HepG2 (cell line): ENCODE results near the gene AHCYL1. TPM values are rescaled to one million over a fixed set of nuclear protein-coding genes. Genes with fewer than 3 reads are reported as not detected.

ENCODE experiments used
- ATAC-seq: fragments of 200-7000 bp; cut with Tn5 transposase; 3 replicates; pipeline ENCODE4 v1.9.1; 2020; ENCODE audit warnings: mild to moderate bottlenecking, moderate library complexity
- BruUV-seq: library from RNA; stranded (reverse); fragments of 400-500 nt; replicated peaks from 2 replicates; lab custom pipeline; 2021; lab: Mats Ljungman, UMichigan
- CTCF ChIA-PET: fragments of 300-600 bp; formaldehyde crosslinking; extraction: SDS; loops from one replicate; lab custom pipeline; 2021; ENCODE audit warnings: low total read pairs, inconsistent platforms, low intra/inter-chr PET ratio; lab: Yijun Ruan, JAX
- POLR2A ChIA-PET: fragments of 350-600 bp; sonication (Branson Sonifier 250); formaldehyde crosslinking; loops from one replicate; lab custom pipeline; 2020; ENCODE audit warnings: antibody characterized with exemption, inconsistent platforms; lab: Yijun Ruan, JAX
- DNase-seq: peaks from one replicate; pipeline ENCODE4 v3.0.0-alpha.2; 2015; ENCODE audit warnings: low spot score
- FAIRE-seq: peaks from 3 replicates; lab custom pipeline; 2011; peaks lifted over from hg19 to GRCh38; lab: Jason Lieb, UNC
- H2AFZ ChIP-seq: one replicate; pipeline ENCODE4 v1.6.1; 2011; ENCODE audit warnings: low read length, inconsistent platforms
- H3K27ac ChIP-seq: fragments of 300-600 bp; 3 replicates; pipeline ENCODE4 v1.8.0; 2011; ENCODE audit warnings: mixed run types, mild to moderate bottlenecking, mixed read lengths, low read length, inconsistent platforms; ENCODE audit not compliant: insufficient read depth; ENCODE audit errors: extremely low read length
- H3K27me3 ChIP-seq, 2 experiments: fragments of 200-600 bp in 1 of 2; 2 replicates in 1 of 2; 3 replicates in 1 of 2; pipeline versions ENCODE4 v1.6.0 to v1.8.0; 2011; ENCODE audit warnings: low read length in 2 of 2, mild to moderate bottlenecking in 2 of 2, moderate library complexity in 2 of 2, inconsistent platforms in 1 of 2; ENCODE audit not compliant: insufficient read depth in 2 of 2, control insufficient read depth in 1 of 2
- H3K36me3 ChIP-seq, 2 experiments: fragments of 200-600 bp in 1 of 2; replicated peaks in 1 of 2; 2 replicates in 1 of 2; 3 replicates in 1 of 2; pipeline versions ENCODE4 v1.5.1 to v1.8.0; 2011; ENCODE audit warnings: low read length in 2 of 2, inconsistent platforms in 1 of 2; ENCODE audit not compliant: insufficient read depth in 2 of 2, control insufficient read depth in 1 of 2
- H3K4me1 ChIP-seq: 2 replicates; pipeline ENCODE4 v1.5.1; 2012; ENCODE audit warnings: low read length, inconsistent platforms; ENCODE audit not compliant: insufficient read depth
- H3K4me2 ChIP-seq: 2 replicates; pipeline ENCODE4 v1.6.0; 2011; ENCODE audit warnings: low read depth, low read length, inconsistent platforms
- H3K4me3 ChIP-seq, 3 experiments: fragments of 200-600 bp in 1 of 3; sonication (generic), shearing (Covaris generic) in 1 of 3; replicated peaks in 1 of 3; 2 replicates each; pipeline ENCODE4 v1.5.1; 2011 to 2016; ENCODE audit warnings: low read length in 3 of 3, inconsistent platforms in 2 of 3, low read depth in 2 of 3, mild to moderate bottlenecking in 2 of 3, control low read depth in 1 of 3, mixed read lengths in 1 of 3; ENCODE audit not compliant: insufficient read depth in 1 of 3
- H3K79me2 ChIP-seq: one replicate; pipeline ENCODE4 v1.6.1; 2011; ENCODE audit warnings: low read length, inconsistent platforms; ENCODE audit not compliant: insufficient read depth
- H3K9ac ChIP-seq: 2 replicates; pipeline ENCODE4 v1.6.0; 2011; ENCODE audit warnings: mild to moderate bottlenecking, low read depth, low read length, inconsistent platforms; ENCODE audit not compliant: insufficient read depth
- H3K9me3 ChIP-seq: 2 replicates; pipeline ENCODE4 v1.5.1; 2012; ENCODE audit warnings: mild to moderate bottlenecking, low read length
- H4K20me1 ChIP-seq: 2 replicates; pipeline ENCODE4 v1.6.0; 2011; ENCODE audit warnings: inconsistent platforms, mild to moderate bottlenecking, low read length, moderate library complexity; ENCODE audit not compliant: insufficient read depth
- FOXM1 ChIP-seq: sonication (generic); formaldehyde crosslinking; IDR thresholded peaks from 2 replicates; pipeline ENCODE4 v1.5.0; 2020; ENCODE audit warnings: missing genetic modification reagents
- KDM6A ChIP-seq: IDR thresholded peaks from 2 replicates; pipeline ENCODE4 v1.6.1; 2016; ENCODE audit warnings: low read depth
- NFKB2 ChIP-seq: sonication (generic); formaldehyde crosslinking; IDR thresholded peaks from 2 replicates; pipeline ENCODE4 v1.4.0; 2020; ENCODE audit warnings: missing genetic modification reagents, borderline replicate concordance
- PAWR ChIP-seq: sonication (generic); formaldehyde crosslinking; IDR thresholded peaks from 2 replicates; pipeline ENCODE4 v1.4.0; 2020; ENCODE audit warnings: missing genetic modification reagents, mild to moderate bottlenecking, borderline replicate concordance
- PITX1 ChIP-seq: sonication (generic); formaldehyde crosslinking; IDR thresholded peaks from 2 replicates; pipeline ENCODE4 v1.5.1; 2020; ENCODE audit warnings: mild to moderate bottlenecking, missing genetic modification reagents
- PLRG1 ChIP-seq: fragments of 450-650 bp; conservative IDR thresholded peaks from 2 replicates; pipeline ENCODE4 v1.6.1; 2016
- REL ChIP-seq: sonication (generic); formaldehyde crosslinking; conservative IDR thresholded peaks from 2 replicates; pipeline ENCODE4 v1.8.0; 2022; ENCODE audit warnings: mild to moderate bottlenecking, missing genetic modification reagents, moderate library complexity
- THAP11 ChIP-seq: IDR thresholded peaks from 2 replicates; pipeline ENCODE4 v1.6.1; 2016; ENCODE audit warnings: missing biosample characterization, missing genetic modification reagents
- TRIM24 ChIP-seq: sonication (generic); formaldehyde crosslinking; IDR thresholded peaks from 2 replicates; pipeline ENCODE4 v1.8.0; 2022; ENCODE audit warnings: mild to moderate bottlenecking, missing genetic modification reagents
- ZBTB7B ChIP-seq: sonication (generic); formaldehyde crosslinking; IDR thresholded peaks from 2 replicates; pipeline ENCODE4 v1.4.0; 2020; ENCODE audit warnings: missing genetic modification reagents
- ZNF354B ChIP-seq: sonication (generic); formaldehyde crosslinking; IDR thresholded peaks from 2 replicates; pipeline ENCODE4 v1.8.0; 2022; ENCODE audit warnings: mild to moderate bottlenecking, missing genetic modification reagents
- ZNF652 ChIP-seq: IDR thresholded peaks from 2 replicates; pipeline ENCODE4 v1.6.1; 2016; ENCODE audit warnings: low read depth, borderline replicate concordance
- ZNF878 ChIP-seq: sonication (generic); formaldehyde crosslinking; IDR thresholded peaks from 2 replicates; pipeline ENCODE4 v1.8.1; 2023; ENCODE audit warnings: mild to moderate bottlenecking, missing genetic modification reagents, moderate library complexity
- WGBS: methylation state at CpG from one replicate; pipeline ENCODE4 v1.1.6; 2017; ENCODE audit warnings: low lambda C conversion rate; 5-methylcytosine and 5-hydroxymethylcytosine counted together
- in situ Hi-C: cut with HindIII; loops from 2 replicates; pipeline ENCODE4 v1.10.0; 2017; ENCODE audit warnings: low pct_unique_long_range_greater_than_20kb; ENCODE audit not compliant: extremely low pct_ligation_motif_present
- intact Hi-C: fragments of 100-400 bp; cut with micrococcal nuclease; formaldehyde crosslinking; loops from one replicate; pipeline ENCODE4 v1.10.0; 2022; ENCODE audit not compliant: unreplicated experiment
- polyA plus RNA-seq, 8 experiments: library from polyadenylated mRNA; depleted of rRNA in 3 of 8; stranded (reverse) in 7 of 8; unstranded in 1 of 8; fragments of >200 nt; fragmentation: Illumina TruSeq in 4 of 8; extraction: Trizol in 4 of 8; gene quantifications; 2 replicates each; pipeline versions ENCODE4 v1.2.1 to v1.2.3, GENCODE V29; 2011 to 2016; ENCODE audit warnings: low read depth in 4 of 8, missing spikeins in 1 of 8, mixed read lengths in 1 of 8; ENCODE audit not compliant: insufficient read depth in 1 of 8
- total RNA-seq, 5 experiments: library from RNA; depleted of rRNA; stranded (reverse); fragments of >200 nt; fragmentation: Illumina TruSeq; extraction: Trizol; gene quantifications; 2 replicates each; pipeline ENCODE4 v1.2.3, GENCODE V29; 2016; ENCODE audit warnings: low read depth in 1 of 5
- TF ChIP-seq, protein P1 (sequence below): sonication (generic); formaldehyde crosslinking; IDR thresholded peaks from 2 replicates; pipeline ENCODE4 v1.5.1; 2020; ENCODE audit warnings: missing genetic modification reagents, mild to moderate bottlenecking, borderline replicate concordance
- TF ChIP-seq, protein P2 (sequence below): sonication (generic); formaldehyde crosslinking; IDR thresholded peaks from 2 replicates; pipeline ENCODE4 v1.4.0; 2020; ENCODE audit warnings: missing genetic modification reagents, borderline replicate concordance
- TF ChIP-seq, protein P3 (sequence below): sonication (generic); formaldehyde crosslinking; IDR thresholded peaks from 2 replicates; pipeline ENCODE4 v1.4.0; 2020; ENCODE audit warnings: missing genetic modification reagents

AHCYL1 gene
- total and polyA plus RNA-seq, 2 of the 13 experiments (the other 11 are each of a cell fraction or from before 2014, with no cell fraction given), result 40.9 to 76.3 TPM

GRCh38 chr1:110062612-110063011, 78.0 kb downstream of the AHCYL1 start:
- no peak for ATAC-seq
- in situ Hi-C loops, result no loop called here
- Histone ChIP-seq H3K27ac (no peak overlapping the region), H3K27me3 (no peaks in the 10 kb centered on the region; a peak in 2 of 5 replicates)
- 86% methylated on average over 1 of the region's 2 CpGs for WGBS
- intact Hi-C loops, result no loop called here
- BruUV-seq, result no TSS peak
- no peak for TF ChIP-seq KDM6A (CRISPR knock-in tag)
- TF ChIP-seq ZNF652, result no peak
- TF ChIP-seq FOXM1 (CRISPR knock-in tag), result no peak
- TF ChIP-seq ZBTB7B (CRISPR knock-in tag), result no peak
- TF ChIP-seq, all 625 proteins: peak for 0
- no peak for DNase-seq
- no peak overlapping the region for H3K4me2 ChIP-seq
- no peak for FAIRE-seq
- POLR2A ChIA-PET, result interaction anchor here (1.5 kb wide), 1 partner anchor 15 kb away, joined by 3 read pairs; no protein-coding TSS in a partner anchor
- H3K79me2 ChIP-seq, result no peaks in the 10 kb centered on the region
- H3K4me1 ChIP-seq, result peaks cover 9% of the 10 kb centered on the region
- no peak overlapping the region for H3K9ac ChIP-seq
- no peak overlapping the region for H3K4me3 ChIP-seq
- peaks cover 2 to 4% of the 10 kb centered on the region in 2 experiments; a peak in 1 of 5 replicates for H3K36me3 ChIP-seq
- no peaks in the 10 kb centered on the region for H4K20me1 ChIP-seq
- no peak overlapping the region for H2AFZ ChIP-seq
- H3K9me3 ChIP-seq, result no peaks in the 10 kb centered on the region
- CTCF ChIA-PET, result no interaction called here

- intact Hi-C loops (no loop called here), in situ Hi-C loops (no loop called here)
- Histone ChIP-seq H3K9ac (no peak overlapping the region), H3K27me3 (no peaks in the 10 kb centered on the region; a peak in 2 of 5 replicates), H3K27ac (no peak overlapping the region), H4K20me1 (no peaks in the 10 kb centered on the region), H3K4me3 (no peak overlapping the region), H3K9me3 (no peaks in the 10 kb centered on the region), H3K36me3 (peaks cover 0 to 1% of the 10 kb centered on the region in 2 experiments; a peak in 1 of 5 replicates), H3K4me1 (peaks cover 9% of the 10 kb centered on the region), H3K4me2 (no peak overlapping the region), H3K79me2 (no peaks in the 10 kb centered on the region), H2AFZ (no peak overlapping the region)
- no peak for ATAC-seq
- POLR2A ChIA-PET, result interaction anchor here (1.5 kb wide), 1 partner anchor 14 kb away, joined by 3 read pairs; no protein-coding TSS in a partner anchor
- CTCF ChIA-PET, result no interaction called here
- no peak for FAIRE-seq
- no peak for DNase-seq
- WGBS, result 35% methylated on average over 3 of the region's 4 CpGs
- no TSS peak for BruUV-seq
- TF ChIP-seq TRIM24 (CRISPR knock-in tag) (no peak), ZNF878 (CRISPR knock-in tag) (no peak), PITX1 (CRISPR knock-in tag) (no peak), ZNF354B (CRISPR knock-in tag) (no peak), REL (no peak), THAP11 (CRISPR knock-in tag) (no peak), PAWR (CRISPR knock-in tag) (no peak), NFKB2 (CRISPR knock-in tag) (no peak), PLRG1 (no peak)
- TF ChIP-seq, protein P1, sequence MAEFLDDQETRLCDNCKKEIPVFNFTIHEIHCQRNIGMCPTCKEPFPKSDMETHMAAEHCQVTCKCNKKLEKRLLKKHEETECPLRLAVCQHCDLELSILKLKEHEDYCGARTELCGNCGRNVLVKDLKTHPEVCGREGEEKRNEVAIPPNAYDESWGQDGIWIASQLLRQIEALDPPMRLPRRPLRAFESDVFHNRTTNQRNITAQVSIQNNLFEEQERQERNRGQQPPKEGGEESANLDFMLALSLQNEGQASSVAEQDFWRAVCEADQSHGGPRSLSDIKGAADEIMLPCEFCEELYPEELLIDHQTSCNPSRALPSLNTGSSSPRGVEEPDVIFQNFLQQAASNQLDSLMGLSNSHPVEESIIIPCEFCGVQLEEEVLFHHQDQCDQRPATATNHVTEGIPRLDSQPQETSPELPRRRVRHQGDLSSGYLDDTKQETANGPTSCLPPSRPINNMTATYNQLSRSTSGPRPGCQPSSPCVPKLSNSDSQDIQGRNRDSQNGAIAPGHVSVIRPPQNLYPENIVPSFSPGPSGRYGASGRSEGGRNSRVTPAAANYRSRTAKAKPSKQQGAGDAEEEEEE, result no peak
- TF ChIP-seq, protein P2, sequence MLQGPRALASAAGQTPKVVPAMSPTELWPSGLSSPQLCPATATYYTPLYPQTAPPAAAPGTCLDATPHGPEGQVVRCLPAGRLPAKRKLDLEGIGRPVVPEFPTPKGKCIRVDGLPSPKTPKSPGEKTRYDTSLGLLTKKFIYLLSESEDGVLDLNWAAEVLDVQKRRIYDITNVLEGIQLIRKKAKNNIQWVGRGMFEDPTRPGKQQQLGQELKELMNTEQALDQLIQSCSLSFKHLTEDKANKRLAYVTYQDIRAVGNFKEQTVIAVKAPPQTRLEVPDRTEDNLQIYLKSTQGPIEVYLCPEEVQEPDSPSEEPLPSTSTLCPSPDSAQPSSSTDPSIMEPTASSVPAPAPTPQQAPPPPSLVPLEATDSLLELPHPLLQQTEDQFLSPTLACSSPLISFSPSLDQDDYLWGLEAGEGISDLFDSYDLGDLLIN (CRISPR knock-in tag), result no peak
- TF ChIP-seq, protein P3, sequence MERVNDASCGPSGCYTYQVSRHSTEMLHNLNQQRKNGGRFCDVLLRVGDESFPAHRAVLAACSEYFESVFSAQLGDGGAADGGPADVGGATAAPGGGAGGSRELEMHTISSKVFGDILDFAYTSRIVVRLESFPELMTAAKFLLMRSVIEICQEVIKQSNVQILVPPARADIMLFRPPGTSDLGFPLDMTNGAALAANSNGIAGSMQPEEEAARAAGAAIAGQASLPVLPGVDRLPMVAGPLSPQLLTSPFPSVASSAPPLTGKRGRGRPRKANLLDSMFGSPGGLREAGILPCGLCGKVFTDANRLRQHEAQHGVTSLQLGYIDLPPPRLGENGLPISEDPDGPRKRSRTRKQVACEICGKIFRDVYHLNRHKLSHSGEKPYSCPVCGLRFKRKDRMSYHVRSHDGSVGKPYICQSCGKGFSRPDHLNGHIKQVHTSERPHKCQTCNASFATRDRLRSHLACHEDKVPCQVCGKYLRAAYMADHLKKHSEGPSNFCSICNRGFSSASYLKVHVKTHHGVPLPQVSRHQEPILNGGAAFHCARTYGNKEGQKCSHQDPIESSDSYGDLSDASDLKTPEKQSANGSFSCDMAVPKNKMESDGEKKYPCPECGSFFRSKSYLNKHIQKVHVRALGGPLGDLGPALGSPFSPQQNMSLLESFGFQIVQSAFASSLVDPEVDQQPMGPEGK (CRISPR knock-in tag), result no peak
Observed at GRCh38 chr1:110063781-110064180, 79.2 kb downstream of the AHCYL1 start.
